PC-9 (cell line): ENCODE measurements around the gene CDX1. TPM values are rescaled to one million over a fixed set of nuclear protein-coding genes. Genes with fewer than 3 reads are reported as not detected.

Source experiments
- BruUV-seq: library from RNA; stranded (reverse); fragments of 400-500 nt; replicated peaks from 2 replicates; lab custom pipeline; 2021; lab: Mats Ljungman, UMichigan
- CTCF ChIA-PET: fragments of 300-600 bp; sonication (Branson Sonifier 250); formaldehyde crosslinking; loops from one replicate; lab custom pipeline; 2022; ENCODE audit warnings: antibody characterized with exemption; lab: Charles Lee
- POLR2A ChIA-PET: fragments of 300-600 bp; sonication (Branson Sonifier 250); formaldehyde crosslinking; loops from one replicate; lab custom pipeline; 2022; ENCODE audit warnings: antibody characterized with exemption; ENCODE audit not compliant: unreplicated experiment; lab: Charles Lee
- DNase-seq, 2 experiments: peaks; one replicate each; pipeline versions ENCODE4 v3.0.0 to v3.0.0-alpha.2; 2015 to 2022; ENCODE audit warnings: mixed read lengths in 1 of 2
- H2AFZ ChIP-seq: fragments of 200-600 bp; sonication (generic); 2 replicates; pipeline ENCODE4 v1.8.1; 2017; ENCODE audit warnings: antibody characterized with exemption
- H3F3A ChIP-seq: fragments of 200-600 bp; sonication (generic); 2 replicates; pipeline ENCODE4 v1.8.1; 2017; ENCODE audit warnings: antibody characterized with exemption, mild to moderate bottlenecking, low read depth; ENCODE audit not compliant: insufficient read depth
- H3K27ac ChIP-seq: fragments of 200-600 bp; sonication (generic); 2 replicates; pipeline ENCODE4 v1.6.1; 2016; ENCODE audit warnings: mixed run types
- H3K27me3 ChIP-seq: fragments of 200-600 bp; sonication (generic); 2 replicates; pipeline ENCODE4 v1.6.1; 2016; ENCODE audit warnings: low read depth, mixed run types; ENCODE audit not compliant: insufficient read depth
- H3K36me3 ChIP-seq: fragments of 200-600 bp; sonication (generic); 2 replicates; pipeline ENCODE4 v1.6.1; 2016; ENCODE audit warnings: low read depth, mixed run types
- H3K4me1 ChIP-seq: fragments of 200-600 bp; sonication (generic); replicated peaks from 2 replicates; pipeline ENCODE4 v1.6.1; 2016; ENCODE audit warnings: mixed run types; ENCODE audit not compliant: insufficient read depth
- H3K4me2 ChIP-seq: fragments of 200-600 bp; sonication (generic); 2 replicates; pipeline ENCODE4 v1.6.1; 2017; ENCODE audit warnings: mixed run types
- H3K4me3 ChIP-seq: fragments of 200-600 bp; sonication (generic); 2 replicates; pipeline ENCODE4 v1.6.1; 2016; ENCODE audit warnings: mixed run types
- H3K79me2 ChIP-seq: fragments of 200-600 bp; sonication (generic); 2 replicates; pipeline ENCODE4 v1.6.1; 2017; ENCODE audit warnings: low read depth, mixed run types
- H3K9me2 ChIP-seq: fragments of 200-600 bp; sonication (generic); 2 replicates; pipeline ENCODE4 v1.8.1; 2017; ENCODE audit warnings: mild to moderate bottlenecking; ENCODE audit not compliant: insufficient read depth
- H3K9me3 ChIP-seq: fragments of 200-600 bp; sonication (generic); 2 replicates; pipeline ENCODE4 v1.8.1; 2016; ENCODE audit warnings: low read depth; ENCODE audit not compliant: insufficient read depth
- H4K20me1 ChIP-seq: fragments of 200-600 bp; sonication (generic); 2 replicates; pipeline ENCODE4 v1.8.1; 2017; ENCODE audit not compliant: insufficient read depth
- EZH2 ChIP-seq: fragments of 200-600 bp; sonication (generic); IDR thresholded peaks from 2 replicates; pipeline ENCODE4 v1.8.0; 2017; ENCODE audit warnings: antibody characterized with exemption, low read depth
- intact Hi-C: fragments of 100-400 bp; cut with micrococcal nuclease; formaldehyde crosslinking; loops from one replicate; pipeline ENCODE4 v1.10.0; 2022; ENCODE audit not compliant: unreplicated experiment
- total RNA-seq: library from RNA; stranded (reverse); gene quantifications from 2 replicates; pipeline ENCODE4 v1.2.3, GENCODE V29; 2021
- TF ChIP-seq, protein P1 (sequence below): fragments of 200-600 bp; sonication (generic); conservative IDR thresholded peaks from 2 replicates; pipeline ENCODE4 v1.6.1; 2017; ENCODE audit warnings: mixed run types, antibody characterized with exemption, mild to moderate bottlenecking, moderate library complexity

CDX1 gene
- total RNA-seq, 1 experiment from 2014 or later, result not detected

DNA sequence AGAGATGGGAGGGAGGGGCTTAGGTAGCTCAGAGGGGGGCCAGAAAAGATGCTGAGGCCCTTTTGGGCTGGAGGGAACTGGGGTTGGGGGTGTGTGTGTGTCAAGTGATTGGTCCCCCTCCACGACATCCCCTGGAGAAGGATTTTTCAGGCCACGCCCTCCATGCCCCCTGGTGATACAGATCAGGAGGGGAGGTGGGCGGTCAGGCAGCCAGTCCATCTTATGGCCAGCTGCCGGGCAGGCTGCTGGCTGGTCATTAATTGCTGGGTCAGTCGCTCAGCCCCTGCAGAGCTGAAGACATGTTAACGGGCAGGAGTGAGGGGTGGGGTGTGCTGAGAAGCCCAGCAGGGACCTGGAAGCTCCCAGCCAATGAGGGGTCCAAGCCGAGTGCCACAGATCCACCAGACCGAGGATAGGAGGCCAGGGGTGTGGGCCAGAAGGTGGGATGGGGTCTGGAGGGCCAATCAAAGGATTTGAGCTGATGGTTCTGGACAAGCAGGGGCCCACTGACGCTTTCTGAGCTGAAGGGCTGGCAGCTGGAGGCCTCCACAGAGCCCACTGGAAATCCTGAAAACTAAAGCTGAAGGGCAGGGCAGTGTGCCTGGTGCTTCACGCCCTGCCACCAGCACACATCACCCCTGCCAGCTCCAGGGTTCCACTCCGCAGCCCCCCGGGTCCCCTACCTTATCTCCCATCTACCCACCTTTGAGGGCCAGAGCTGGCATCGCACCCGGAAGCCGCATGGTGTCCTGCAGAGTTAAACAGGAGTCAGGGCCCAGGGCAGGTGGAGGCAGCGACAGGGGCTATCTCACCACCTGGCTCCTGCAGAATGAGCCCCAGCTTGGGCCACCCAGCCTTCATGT lies 30.0 kb upstream of the CDX1 start:
- H3K27ac ChIP-seq, result no peak overlapping the region
- no TSS peak for BruUV-seq
- H3F3A ChIP-seq, result no peaks in the 10 kb centered on the region
- no peaks in the 10 kb centered on the region for H4K20me1 ChIP-seq
- DNase-seq, result no peak
- H3K9me2 ChIP-seq, result no peaks in the 10 kb centered on the region
- ChIA-PET CTCF (no interaction called here), POLR2A (interaction anchor here (0.6 kb wide), 1 partner anchor 21 kb away, joined by 6 read pairs; no protein-coding TSS in a partner anchor)
- no peaks in the 10 kb centered on the region for H3K9me3 ChIP-seq
- no peaks in the 10 kb centered on the region; the same call in 1 of the 2 replicates for H3K27me3 ChIP-seq
- TF ChIP-seq EZH2, result no peak
- TF ChIP-seq, protein P1, sequence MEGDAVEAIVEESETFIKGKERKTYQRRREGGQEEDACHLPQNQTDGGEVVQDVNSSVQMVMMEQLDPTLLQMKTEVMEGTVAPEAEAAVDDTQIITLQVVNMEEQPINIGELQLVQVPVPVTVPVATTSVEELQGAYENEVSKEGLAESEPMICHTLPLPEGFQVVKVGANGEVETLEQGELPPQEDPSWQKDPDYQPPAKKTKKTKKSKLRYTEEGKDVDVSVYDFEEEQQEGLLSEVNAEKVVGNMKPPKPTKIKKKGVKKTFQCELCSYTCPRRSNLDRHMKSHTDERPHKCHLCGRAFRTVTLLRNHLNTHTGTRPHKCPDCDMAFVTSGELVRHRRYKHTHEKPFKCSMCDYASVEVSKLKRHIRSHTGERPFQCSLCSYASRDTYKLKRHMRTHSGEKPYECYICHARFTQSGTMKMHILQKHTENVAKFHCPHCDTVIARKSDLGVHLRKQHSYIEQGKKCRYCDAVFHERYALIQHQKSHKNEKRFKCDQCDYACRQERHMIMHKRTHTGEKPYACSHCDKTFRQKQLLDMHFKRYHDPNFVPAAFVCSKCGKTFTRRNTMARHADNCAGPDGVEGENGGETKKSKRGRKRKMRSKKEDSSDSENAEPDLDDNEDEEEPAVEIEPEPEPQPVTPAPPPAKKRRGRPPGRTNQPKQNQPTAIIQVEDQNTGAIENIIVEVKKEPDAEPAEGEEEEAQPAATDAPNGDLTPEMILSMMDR, result no peak
- H3K79me2 ChIP-seq, result no peaks in the 10 kb centered on the region
- no peaks in the 10 kb centered on the region for H3K36me3 ChIP-seq
- no peak overlapping the region for H2AFZ ChIP-seq
- no peaks in the 10 kb centered on the region; the same call in 1 of the 2 replicates for H3K4me1 ChIP-seq
- intact Hi-C loops, result no loop called here
- H3K4me2 ChIP-seq, result no peak overlapping the region
- no peak overlapping the region for H3K4me3 ChIP-seq

DNA sequence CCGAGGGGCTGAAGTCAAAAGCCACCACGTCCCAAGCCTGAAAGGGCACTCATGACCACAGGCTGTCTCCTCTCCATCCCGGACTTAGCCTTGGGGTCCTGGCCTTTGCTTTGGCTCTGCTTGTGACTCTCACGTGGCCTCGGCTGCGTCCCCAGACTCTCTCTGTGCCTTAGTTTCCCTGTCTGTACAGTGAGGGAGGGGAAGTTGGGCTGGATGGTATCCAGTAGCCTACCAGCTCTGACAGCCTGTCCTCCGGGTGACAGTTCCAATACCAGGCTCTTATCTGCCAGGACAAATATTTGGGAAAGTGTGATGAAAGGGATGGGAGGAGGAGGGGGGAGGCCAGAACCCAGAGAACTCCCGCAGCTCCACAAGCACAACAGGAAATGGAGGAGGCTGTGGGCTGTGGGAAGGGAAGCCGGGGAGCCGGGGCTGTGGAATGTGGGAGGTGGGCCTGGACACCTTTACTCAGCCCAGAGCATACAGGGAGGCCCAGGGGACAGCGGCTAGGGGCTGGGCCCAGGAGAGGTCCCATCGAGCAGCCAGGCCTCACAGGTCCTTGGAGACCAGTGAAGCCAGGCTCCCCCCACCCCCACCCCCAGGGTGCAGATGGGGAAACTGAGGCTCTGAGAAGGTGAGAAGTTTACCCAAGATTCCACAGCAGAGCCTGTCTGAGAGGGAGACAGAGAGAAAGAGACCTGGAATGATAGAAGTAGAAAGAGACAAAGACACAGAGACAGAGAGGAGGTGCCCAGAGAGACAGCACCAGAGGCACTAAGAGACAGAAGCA lies 29.2 kb upstream of the CDX1 start:
- no peaks in the 10 kb centered on the region for H4K20me1 ChIP-seq
- H3K27ac ChIP-seq, result no peak overlapping the region
- no peaks in the 10 kb centered on the region for H3K79me2 ChIP-seq
- no peak for DNase-seq
- intact Hi-C loops, result no loop called here
- no peak for TF ChIP-seq EZH2
- TF ChIP-seq, protein P1, result no peak
- ChIA-PET CTCF (no interaction called here), POLR2A (interaction anchor here (0.6 kb wide), 1 partner anchor 21 kb away, joined by 6 read pairs; no protein-coding TSS in a partner anchor)
- H3K27me3 ChIP-seq, result no peaks in the 10 kb centered on the region; the same call in 1 of the 2 replicates
- peaks cover 2% of the 10 kb centered on the region; the same call in 1 of the 2 replicates for H3K4me1 ChIP-seq
- H3K4me3 ChIP-seq, result no peak overlapping the region
- H2AFZ ChIP-seq, result no peak overlapping the region
- no TSS peak for BruUV-seq
- no peaks in the 10 kb centered on the region for H3K9me2 ChIP-seq
- no peaks in the 10 kb centered on the region for H3K36me3 ChIP-seq
- peaks cover 5% of the 10 kb centered on the region for H3F3A ChIP-seq
- H3K9me3 ChIP-seq, result no peaks in the 10 kb centered on the region
- H3K4me2 ChIP-seq, result no peak overlapping the region

DNA sequence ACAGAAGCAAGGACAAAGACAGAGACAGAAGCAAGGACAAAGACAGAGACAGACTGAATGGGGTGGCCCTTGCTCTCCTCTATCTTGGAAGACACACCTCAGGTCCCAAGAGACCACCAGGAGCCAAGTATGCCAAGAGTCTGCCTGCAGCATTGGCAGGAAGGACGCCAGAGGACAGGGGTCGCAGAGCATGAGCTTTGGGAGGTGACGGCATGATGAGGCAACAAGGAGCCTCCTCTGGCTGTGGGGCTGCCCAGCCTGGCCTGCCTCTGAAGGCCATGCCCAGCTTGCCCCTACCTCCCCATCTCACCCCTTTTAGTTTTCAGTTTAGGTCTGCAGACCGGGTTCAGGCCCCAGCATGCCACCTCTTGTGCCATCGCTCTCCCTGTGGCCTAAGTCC lies 28.6 kb upstream of the CDX1 start:
- no peak for DNase-seq
- CTCF ChIA-PET, result no interaction called here
- no TSS peak for BruUV-seq
- H4K20me1 ChIP-seq, result no peaks in the 10 kb centered on the region
- H3K36me3 ChIP-seq, result no peaks in the 10 kb centered on the region
- intact Hi-C loops, result no loop called here
- TF ChIP-seq, protein P1, result no peak
- no peak for TF ChIP-seq EZH2
- peaks cover 9% of the 10 kb centered on the region for H3K4me1 ChIP-seq
- no peaks in the 10 kb centered on the region for H3K9me2 ChIP-seq
- H3K9me3 ChIP-seq, result no peaks in the 10 kb centered on the region
- no peaks in the 10 kb centered on the region for H3K79me2 ChIP-seq
- POLR2A ChIA-PET, result no interaction called here
- no peaks in the 10 kb centered on the region; the same call in 1 of the 2 replicates for H3K27me3 ChIP-seq
- no peak overlapping the region for H3K27ac ChIP-seq
- H3K4me2 ChIP-seq, result no peak overlapping the region
- H3F3A ChIP-seq, result peaks cover 10% of the 10 kb centered on the region
- H3K4me3 ChIP-seq, result no peak overlapping the region
- no peak overlapping the region for H2AFZ ChIP-seq
